K562 (cell line): ENCODE measurements around the gene G6PC3. TPM values are rescaled to one million over a fixed set of nuclear protein-coding genes. Genes with fewer than 3 reads are reported as not detected.
A peak's percentile ranks its signal among the peaks of the same experiment; 100 is the strongest.

Source experiments
- ATAC-seq: fragments of 200-7000 bp; cut with Tn5 transposase; 3 replicates; pipeline ENCODE4 v1.9.1; 2020; ENCODE audit warnings: moderate library complexity
- BruUV-seq: library from RNA; stranded (reverse); fragments of 400-500 nt; replicated peaks from 2 replicates; lab custom pipeline; 2021; lab: Mats Ljungman, UMichigan
- CTCF ChIA-PET: fragments of 300-600 bp; formaldehyde crosslinking; extraction: SDS; loops from one replicate; lab custom pipeline; 2021; ENCODE audit warnings: low intra/inter-chr PET ratio; lab: Yijun Ruan, JAX
- POLR2A ChIA-PET: fragments of 300-600, 350-650 bp; sonication (Branson Sonifier 250); formaldehyde crosslinking; extraction: SDS; loops from one replicate; lab custom pipeline; 2021; ENCODE audit warnings: antibody characterized with exemption, inconsistent platforms; lab: Yijun Ruan, JAX
- DNase-seq, 4 experiments: peaks; one replicate each; pipeline versions ENCODE4 v3.0.0 to v3.0.0-alpha.2; 2011 to 2018; ENCODE audit warnings: low spot score in 3 of 4, mixed read lengths in 3 of 4; ENCODE audit errors: extremely low read depth in 1 of 4
- FAIRE-seq: peaks from 2 replicates; lab custom pipeline; 2011; peaks lifted over from hg19 to GRCh38; lab: Jason Lieb, UNC
- H2AFZ ChIP-seq: 2 replicates; pipeline ENCODE4 v1.6.0; 2011; ENCODE audit warnings: low read depth, low read length, control low read depth, inconsistent platforms
- H3K27ac ChIP-seq: fragments of 200-600 bp; 3 replicates; pipeline ENCODE4 v1.8.0; 2011; ENCODE audit warnings: low read depth, mild to moderate bottlenecking, control low read depth, inconsistent platforms, low read length, moderate library complexity, mixed read lengths; ENCODE audit errors: extremely low read depth
- H3K27me3 ChIP-seq, 2 experiments: fragments of 300-600 bp in 1 of 2; 2 replicates in 1 of 2; 3 replicates in 1 of 2; pipeline versions ENCODE4 v1.6.0 to v1.8.0; 2011; ENCODE audit warnings: inconsistent platforms in 2 of 2, low read length in 2 of 2, mild to moderate bottlenecking in 1 of 2, mixed read lengths in 1 of 2, moderate library complexity in 1 of 2; ENCODE audit not compliant: control insufficient read depth in 2 of 2, insufficient read depth in 2 of 2
- H3K36me3 ChIP-seq: fragments of 300-600 bp; 3 replicates; pipeline ENCODE4 v1.8.0; 2011; ENCODE audit warnings: mild to moderate bottlenecking, low read length, inconsistent platforms; ENCODE audit not compliant: control insufficient read depth, insufficient read depth
- H3K4me1 ChIP-seq, 2 experiments: fragments of 200-600 bp in 1 of 2; replicated peaks in 1 of 2; 2 replicates in 1 of 2; 3 replicates in 1 of 2; pipeline versions ENCODE4 v1.5.1 to v1.8.0; 2011; ENCODE audit warnings: inconsistent platforms in 2 of 2, low read length in 2 of 2, mild to moderate bottlenecking in 1 of 2, mixed read lengths in 1 of 2, moderate library complexity in 1 of 2; ENCODE audit not compliant: control insufficient read depth in 2 of 2, insufficient read depth in 2 of 2
- H3K4me2 ChIP-seq: 2 replicates; pipeline ENCODE4 v1.6.1; 2011; ENCODE audit warnings: low read length, control low read depth, inconsistent platforms, mixed read lengths; ENCODE audit not compliant: insufficient read depth
- H3K4me3 ChIP-seq: fragments of 200-600 bp; sonication (generic), shearing (Covaris generic); 2 replicates; pipeline ENCODE4 v1.5.1; 2016; ENCODE audit warnings: control low read depth, inconsistent platforms
- H3K79me2 ChIP-seq: fragments of 200-600 bp; 3 replicates; pipeline ENCODE4 v1.8.0; 2011; ENCODE audit warnings: low read length, inconsistent platforms; ENCODE audit not compliant: control insufficient read depth, insufficient read depth
- H3K9ac ChIP-seq, 2 experiments: 2 replicates each; pipeline versions ENCODE4 v1.6.0 to v1.6.1; 2011; ENCODE audit warnings: low read depth in 2 of 2, low read length in 2 of 2, control low read depth in 1 of 2, inconsistent platforms in 1 of 2, mild to moderate bottlenecking in 1 of 2, mixed read lengths in 1 of 2; ENCODE audit not compliant: insufficient read depth in 1 of 2
- H3K9me1 ChIP-seq: one replicate; pipeline ENCODE4 v1.6.0; 2011; ENCODE audit warnings: inconsistent platforms, mild to moderate bottlenecking, low read length, moderate library complexity; ENCODE audit not compliant: control insufficient read depth, insufficient read depth
- H3K9me3 ChIP-seq: replicated peaks from 2 replicates; pipeline ENCODE4 v1.5.1; 2011; ENCODE audit warnings: low read depth, low read length, inconsistent platforms; ENCODE audit not compliant: control insufficient read depth, insufficient read depth
- H4K20me1 ChIP-seq: replicated peaks from 2 replicates; pipeline ENCODE4 v1.6.1; 2011; ENCODE audit warnings: low read length, inconsistent platforms, mixed read lengths; ENCODE audit not compliant: control insufficient read depth, insufficient read depth
- CBX5 ChIP-seq: IDR thresholded peaks from 2 replicates; pipeline ENCODE4 v1.6.1; 2014; ENCODE audit warnings: low read depth, borderline replicate concordance
- FOXP1 ChIP-seq: sonication (generic); formaldehyde crosslinking; IDR thresholded peaks from 2 replicates; pipeline ENCODE4 v1.8.0; 2022; ENCODE audit warnings: mild to moderate bottlenecking, missing genetic modification reagents
- GTF2A2 ChIP-seq: IDR thresholded peaks from 2 replicates; pipeline ENCODE4 v1.6.1; 2016; ENCODE audit warnings: mild to moderate bottlenecking, missing genetic modification characterization, missing compliant biosample characterization
- HLTF ChIP-seq: fragments of 450-650 bp; IDR thresholded peaks from 2 replicates; pipeline ENCODE4 v1.6.1; 2016
- MEF2A ChIP-seq: IDR thresholded peaks from 2 replicates; pipeline ENCODE4 v1.6.1; 2011; ENCODE audit warnings: low read depth, mild to moderate bottlenecking, low read length, moderate library complexity; ENCODE audit not compliant: control insufficient read depth
- POLR2B ChIP-seq: fragments of 450-650 bp; IDR thresholded peaks from 2 replicates; pipeline ENCODE4 v1.6.1; 2018; ENCODE audit warnings: low read depth; ENCODE audit not compliant: partially characterized antibody
- SIN3A ChIP-seq, 2 experiments: fragments of 150-350 bp in 1 of 2; IDR thresholded peaks; 2 replicates each; pipeline ENCODE4 v1.6.1; 2011 to 2016; ENCODE audit warnings: borderline replicate concordance in 2 of 2, low read depth in 2 of 2, low read length in 2 of 2, mild to moderate bottlenecking in 2 of 2, moderate library complexity in 2 of 2; ENCODE audit not compliant: control insufficient read depth in 1 of 2
- XRCC5 ChIP-seq: fragments of 200-400 bp; formaldehyde crosslinking; IDR thresholded peaks from 2 replicates; pipeline ENCODE4 v1.6.1; 2017; ENCODE audit warnings: low read depth, mild to moderate bottlenecking, low read length
- WGBS: fragments of 100-300 bp; shearing (Covaris generic); methylation state at CpG from one replicate; pipeline ENCODE4 v1.1.6; 2016; ENCODE audit warnings: low coverage, mixed read lengths; ENCODE audit not compliant: insufficient coverage; ENCODE audit errors: missing lambda C conversion rate; 5-methylcytosine and 5-hydroxymethylcytosine counted together
- in situ Hi-C: fragments of 300-500 bp; cut with MboI; formaldehyde crosslinking; loops from 4 replicates; pipeline ENCODE4 v1.15.0; 2018; ENCODE audit warnings: inconsistent platforms, mixed read lengths
- intact Hi-C: fragments of 100-400 bp; cut with micrococcal nuclease; formaldehyde crosslinking; loops from 2 replicates; pipeline ENCODE4 v1.14.2; 2022
- polyA plus RNA-seq, 8 experiments: library from polyadenylated mRNA; depleted of rRNA in 4 of 8; stranded (reverse) in 5 of 8; unstranded in 3 of 8; fragments of >200 nt; fragmentation: Nextera tagmentation in 2 of 8; fragmentation: Illumina TruSeq in 1 of 8; extraction: Ambion mirVana in 2 of 8; extraction: Trizol in 1 of 8; gene quantifications; 2 replicates each; pipeline versions ENCODE4 v1.2.1 to v1.2.3, GENCODE V29; 2011 to 2014; ENCODE audit warnings: inconsistent platforms in 1 of 8, missing spikeins in 1 of 8
- total RNA-seq, 7 experiments: library from RNA; depleted of rRNA in 6 of 7; stranded (reverse); fragments of >200 nt in 6 of 7; fragmentation: Illumina TruSeq in 2 of 7; extraction: Trizol in 2 of 7; gene quantifications; 2 replicates each; pipeline versions ENCODE4 v1.2.1 to v1.2.3, GENCODE V29; 2011 to 2021; ENCODE audit warnings: low replicate concordance in 1 of 7
- TF ChIP-seq, protein P1 (sequence below): sonication (generic); formaldehyde crosslinking; IDR thresholded peaks from 2 replicates; pipeline ENCODE4 v1.8.0; 2022; ENCODE audit warnings: missing genetic modification reagents, mild to moderate bottlenecking, moderate library complexity, borderline replicate concordance
- TF ChIP-seq, protein P2 (sequence below), 2 experiments: fragments of 450-650 bp in 1 of 2; sonication (generic) in 1 of 2; formaldehyde crosslinking in 1 of 2; IDR thresholded peaks; 2 replicates each; pipeline versions ENCODE4 v1.7.1 to v1.9.0; 2016 to 2022; ENCODE audit warnings: inconsistent platforms in 1 of 2, mild to moderate bottlenecking in 1 of 2, missing genetic modification reagents in 1 of 2

G6PC3 gene
- total and polyA plus RNA-seq, 9 of the 15 experiments (the other 6 are each of a cell fraction or from before 2014, with no cell fraction given) = 10.4 to 57.8 (median 31.1) TPM

DNA sequence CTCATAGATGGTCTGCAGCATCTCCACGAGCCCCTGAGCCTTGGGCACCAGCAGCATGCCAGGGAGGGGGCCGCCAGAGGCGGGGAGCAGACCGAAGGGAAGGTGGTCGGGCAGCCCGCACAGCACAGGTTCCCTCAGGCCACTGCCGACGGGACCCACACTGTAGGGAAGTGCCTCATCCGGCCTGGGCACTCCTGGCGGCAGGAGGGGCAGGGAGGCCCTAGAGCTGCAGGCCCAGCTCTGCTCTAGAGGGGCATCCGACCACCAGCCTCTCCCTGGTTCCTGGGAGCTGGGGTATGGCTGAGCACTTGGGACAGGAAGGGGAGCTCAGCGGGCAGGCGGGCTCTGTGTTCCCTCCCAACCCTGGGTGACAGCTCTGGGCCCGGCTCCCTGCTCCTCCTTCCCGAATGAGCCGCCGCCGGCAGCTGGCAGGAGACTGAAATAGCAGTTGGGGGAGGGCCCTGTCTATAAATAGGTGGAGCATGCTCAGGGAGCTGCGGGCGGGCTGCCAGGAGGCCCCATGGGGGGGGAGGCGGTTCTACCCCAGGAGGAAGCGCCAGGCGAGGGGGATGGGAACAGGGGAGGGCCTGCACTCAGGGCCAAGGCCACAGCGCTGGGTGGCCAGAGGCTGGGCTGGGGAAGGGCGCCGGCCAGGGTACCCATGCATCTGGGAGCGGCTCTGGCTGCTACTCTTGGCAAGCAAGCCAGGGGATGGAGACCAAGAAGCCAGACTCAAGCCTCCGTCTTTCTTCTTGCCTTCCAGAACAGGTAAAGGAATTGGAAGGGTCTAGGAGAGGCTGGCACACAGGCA lies 40.5 kb downstream of the G6PC3 start:
- 15% methylated on average over 25 of the region's 28 CpGs for WGBS
- H3K36me3 ChIP-seq = no peaks in the 10 kb centered on the region; the same call in 2 of the 3 replicates
- H2AFZ ChIP-seq = peak overlapping the region; percentile 77
- intact Hi-C loops = no loop called here
- peaks cover 8% of the 10 kb centered on the region; the same call in 1 of the 2 replicates for H4K20me1 ChIP-seq
- H3K9me3 ChIP-seq = no peaks in the 10 kb centered on the region
- ChIA-PET CTCF (no interaction called here), POLR2A (interaction anchor here (0.6 to 5.8 kb wide), 7 partner anchors 8 to 91 kb away, joined by 3 to 49 read pairs (median 10); partner anchors contain the start of gene HDAC5)
- H3K4me2 ChIP-seq = peak overlapping the region; percentile 61
- no peaks in the 10 kb centered on the region for H3K27me3 ChIP-seq
- peaks cover 38 to 65% of the 10 kb centered on the region in 2 experiments for H3K4me1 ChIP-seq
- FAIRE-seq = peak; percentile 74
- BruUV-seq = no TSS peak
- peaks cover 5% of the 10 kb centered on the region; the same call in 1 of the 3 replicates for H3K79me2 ChIP-seq
- H3K4me3 ChIP-seq = peak overlapping the region; percentile 26; the same call in 1 of the 2 replicates
- peaks cover 10% of the 10 kb centered on the region for H3K9me1 ChIP-seq
- peak overlapping the region; percentile 46 for H3K27ac ChIP-seq
- in situ Hi-C loops = no loop called here
- H3K9ac ChIP-seq = peak overlapping the region; percentile 29 to 89
- ATAC-seq = peak; percentile 84
- peak; percentile 95 to 96 (median 95) for DNase-seq
- TF ChIP-seq CBX5 = no peak
- TF ChIP-seq POLR2B = no peak
- peak; percentile 98 for TF ChIP-seq MEF2A
- TF ChIP-seq, protein P1, sequence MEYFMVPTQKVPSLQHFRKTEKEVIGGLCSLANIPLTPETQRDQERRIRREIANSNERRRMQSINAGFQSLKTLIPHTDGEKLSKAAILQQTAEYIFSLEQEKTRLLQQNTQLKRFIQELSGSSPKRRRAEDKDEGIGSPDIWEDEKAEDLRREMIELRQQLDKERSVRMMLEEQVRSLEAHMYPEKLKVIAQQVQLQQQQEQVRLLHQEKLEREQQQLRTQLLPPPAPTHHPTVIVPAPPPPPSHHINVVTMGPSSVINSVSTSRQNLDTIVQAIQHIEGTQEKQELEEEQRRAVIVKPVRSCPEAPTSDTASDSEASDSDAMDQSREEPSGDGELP = peak; percentile 93
- no peak for TF ChIP-seq FOXP1
- no peak for TF ChIP-seq HLTF
- TF ChIP-seq, protein P2, sequence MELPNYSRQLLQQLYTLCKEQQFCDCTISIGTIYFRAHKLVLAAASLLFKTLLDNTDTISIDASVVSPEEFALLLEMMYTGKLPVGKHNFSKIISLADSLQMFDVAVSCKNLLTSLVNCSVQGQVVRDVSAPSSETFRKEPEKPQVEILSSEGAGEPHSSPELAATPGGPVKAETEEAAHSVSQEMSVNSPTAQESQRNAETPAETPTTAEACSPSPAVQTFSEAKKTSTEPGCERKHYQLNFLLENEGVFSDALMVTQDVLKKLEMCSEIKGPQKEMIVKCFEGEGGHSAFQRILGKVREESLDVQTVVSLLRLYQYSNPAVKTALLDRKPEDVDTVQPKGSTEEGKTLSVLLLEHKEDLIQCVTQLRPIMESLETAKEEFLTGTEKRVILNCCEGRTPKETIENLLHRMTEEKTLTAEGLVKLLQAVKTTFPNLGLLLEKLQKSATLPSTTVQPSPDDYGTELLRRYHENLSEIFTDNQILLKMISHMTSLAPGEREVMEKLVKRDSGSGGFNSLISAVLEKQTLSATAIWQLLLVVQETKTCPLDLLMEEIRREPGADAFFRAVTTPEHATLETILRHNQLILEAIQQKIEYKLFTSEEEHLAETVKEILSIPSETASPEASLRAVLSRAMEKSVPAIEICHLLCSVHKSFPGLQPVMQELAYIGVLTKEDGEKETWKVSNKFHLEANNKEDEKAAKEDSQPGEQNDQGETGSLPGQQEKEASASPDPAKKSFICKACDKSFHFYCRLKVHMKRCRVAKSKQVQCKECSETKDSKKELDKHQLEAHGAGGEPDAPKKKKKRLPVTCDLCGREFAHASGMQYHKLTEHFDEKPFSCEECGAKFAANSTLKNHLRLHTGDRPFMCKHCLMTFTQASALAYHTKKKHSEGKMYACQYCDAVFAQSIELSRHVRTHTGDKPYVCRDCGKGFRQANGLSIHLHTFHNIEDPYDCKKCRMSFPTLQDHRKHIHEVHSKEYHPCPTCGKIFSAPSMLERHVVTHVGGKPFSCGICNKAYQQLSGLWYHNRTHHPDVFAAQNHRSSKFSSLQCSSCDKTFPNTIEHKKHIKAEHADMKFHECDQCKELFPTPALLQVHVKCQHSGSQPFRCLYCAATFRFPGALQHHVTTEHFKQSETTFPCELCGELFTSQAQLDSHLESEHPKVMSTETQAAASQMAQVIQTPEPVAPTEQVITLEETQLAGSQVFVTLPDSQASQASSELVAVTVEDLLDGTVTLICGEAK (IDR thresholded peaks at IDR 0.05) = no peak
- TF ChIP-seq, protein P2 (CRISPR knock-in tag; IDR thresholded peaks at IDR 0.05) = no peak
- TF ChIP-seq GTF2A2 (tag) = no peak
- TF ChIP-seq SIN3A (IDR thresholded peaks at IDR 0.05; ENCODE audit: borderline replicate concordance in 2 of 2, control insufficient read depth in 1 of 2, low read depth in 2 of 2, low read length in 2 of 2) = peak in 1 of 2 experiments; percentile 40; a peak in 1 of 4 replicates
- TF ChIP-seq XRCC5 = 0 out of 2 replicates have a peak, but pooled peaks have one; percentile 57
